HG03442 (cell line): ENCODE measurements around the gene ARHGAP24.
"Not testable (repeated sequence)": the region's sequence is repeated elsewhere in the genome, so short reads cannot be mapped to it uniquely, and the experiment has no call there.

Experiments used
- ATAC-seq: cut with Tn5 transposase; IDR thresholded peaks from one replicate; pipeline ENCODE4 v1.9.1; 2021; ENCODE audit warnings: mild to moderate bottlenecking, moderate library complexity; ENCODE audit not compliant: unreplicated experiment

The ARHGAP24 gene

DNA sequence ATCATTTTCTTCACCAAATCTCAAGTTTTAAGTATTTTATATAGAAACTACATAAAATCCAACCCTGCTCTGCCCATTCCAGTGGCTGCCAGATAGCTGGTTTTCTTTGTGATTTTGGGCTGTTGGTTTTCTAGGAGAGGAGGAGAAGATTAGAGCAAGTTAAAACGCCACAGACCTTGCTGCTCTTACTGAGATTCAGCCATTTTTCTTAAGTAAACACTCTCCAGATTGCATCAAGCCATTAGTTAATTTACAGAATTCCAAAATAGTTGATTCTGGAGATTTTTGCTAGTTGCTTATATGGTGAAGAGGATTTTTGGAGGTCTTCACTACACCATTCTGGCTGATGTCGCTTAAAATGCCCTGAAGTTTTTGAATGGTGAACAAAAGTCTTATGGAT, 518.7 kb downstream of the ARHGAP24 start:
- ATAC-seq: no peak

DNA sequence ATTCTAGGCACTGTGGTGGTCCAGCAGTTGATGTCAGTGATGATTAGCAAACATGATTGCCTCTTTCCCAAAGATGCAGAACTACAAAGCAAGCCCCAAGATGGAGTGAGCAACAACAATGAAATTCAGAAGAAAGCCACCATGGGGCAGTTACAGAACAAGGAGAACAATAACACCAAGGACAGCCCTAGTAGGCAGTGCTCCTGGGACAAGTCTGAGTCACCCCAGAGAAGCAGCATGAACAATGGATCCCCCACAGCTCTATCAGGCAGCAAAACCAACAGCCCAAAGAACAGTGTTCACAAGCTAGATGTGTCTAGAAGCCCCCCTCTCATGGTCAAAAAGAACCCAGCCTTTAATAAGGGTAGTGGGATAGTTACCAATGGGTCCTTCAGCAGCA, 519.6 kb downstream of the ARHGAP24 start:
- no peak for ATAC-seq

- ATAC-seq: peak; percentile 54
These were observed 520.4 kb downstream of the ARHGAP24 start for GRCh38 chr4:85995361-85995760.

DNA sequence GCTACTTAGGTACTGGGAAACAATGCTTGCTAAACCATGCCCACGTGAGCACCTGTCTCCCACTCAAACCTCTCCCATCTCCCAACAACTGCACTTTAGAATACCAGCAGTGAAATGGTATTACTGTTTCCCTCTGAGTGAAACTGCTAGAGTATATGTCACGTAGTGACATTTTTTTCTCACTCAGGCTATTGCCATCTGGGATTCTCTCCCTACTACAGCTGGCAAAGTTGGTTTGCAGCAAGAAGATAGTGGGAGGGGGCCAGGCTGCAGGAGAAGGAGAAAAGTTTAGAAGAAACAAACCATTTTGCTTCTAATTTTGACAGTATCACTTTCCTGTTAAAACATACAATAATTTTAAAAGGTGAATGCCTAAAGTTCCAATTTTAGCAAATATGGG, 526.6 kb downstream of the ARHGAP24 start:
- ATAC-seq: no peak

DNA sequence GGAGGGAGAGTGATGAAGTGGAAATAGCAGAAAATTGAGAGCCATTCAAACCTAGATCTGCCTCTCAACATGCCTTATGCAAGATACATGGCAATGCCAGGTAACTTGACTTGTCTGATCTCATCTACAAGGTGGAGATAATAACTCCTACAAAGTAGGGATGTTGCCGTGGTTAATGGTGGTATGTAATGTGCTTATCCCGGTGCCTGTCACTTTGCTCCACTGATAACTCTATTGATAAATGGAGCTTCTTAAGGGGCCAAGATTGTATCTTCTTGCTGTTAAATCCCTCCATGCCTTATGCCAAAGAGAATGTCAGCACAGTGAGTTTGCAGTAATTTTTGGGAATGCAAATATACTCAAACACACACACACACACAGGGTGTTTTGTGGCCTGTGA, 529.1 kb downstream of the ARHGAP24 start:
- no peak for ATAC-seq

- no peak for ATAC-seq
These were observed 531.1 kb downstream of the ARHGAP24 start for GRCh38 chr4:86006057-86006456.

DNA sequence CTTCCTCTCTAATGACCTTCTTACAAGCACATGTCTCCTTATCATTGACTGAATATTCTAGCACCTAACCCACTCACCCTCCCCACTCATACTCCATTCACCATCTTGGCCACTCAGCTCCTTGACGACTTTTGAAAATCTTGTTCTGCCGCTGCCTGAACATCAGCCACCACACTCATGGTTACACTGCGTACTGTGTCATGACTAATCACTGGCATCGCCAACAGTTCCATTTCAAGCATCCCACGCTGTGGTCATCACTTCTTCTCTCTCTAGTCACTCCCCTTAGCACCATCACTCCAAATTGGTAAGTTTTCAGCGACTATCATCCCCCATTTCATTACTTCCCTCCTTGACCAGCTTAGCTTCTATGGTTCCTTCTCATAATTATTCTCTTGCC, 532.1 kb downstream of the ARHGAP24 start:
- ATAC-seq: no peak

DNA sequence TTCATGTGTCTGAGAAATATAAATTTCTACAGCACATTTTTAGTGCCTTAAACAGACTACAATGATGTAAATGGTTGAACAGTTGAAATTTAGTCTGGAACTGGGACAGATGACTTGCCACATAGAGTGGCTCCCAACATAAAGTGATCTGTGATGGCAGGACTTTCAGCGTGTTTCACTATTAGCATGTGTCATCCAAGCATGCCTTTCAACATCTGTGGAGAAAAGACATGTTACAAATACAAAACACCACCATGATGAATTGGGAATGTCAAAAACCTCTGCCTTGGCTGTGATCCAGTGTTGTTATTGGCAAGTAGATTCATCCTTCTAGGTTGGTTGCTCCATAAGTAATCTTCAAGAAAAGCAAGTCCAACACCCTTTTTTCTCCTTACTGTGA, 536.2 kb downstream of the ARHGAP24 start:
- ATAC-seq: no peak

- ATAC-seq: no peak
These were observed 538.7 kb downstream of the ARHGAP24 start for GRCh38 chr4:86013621-86014020.

DNA sequence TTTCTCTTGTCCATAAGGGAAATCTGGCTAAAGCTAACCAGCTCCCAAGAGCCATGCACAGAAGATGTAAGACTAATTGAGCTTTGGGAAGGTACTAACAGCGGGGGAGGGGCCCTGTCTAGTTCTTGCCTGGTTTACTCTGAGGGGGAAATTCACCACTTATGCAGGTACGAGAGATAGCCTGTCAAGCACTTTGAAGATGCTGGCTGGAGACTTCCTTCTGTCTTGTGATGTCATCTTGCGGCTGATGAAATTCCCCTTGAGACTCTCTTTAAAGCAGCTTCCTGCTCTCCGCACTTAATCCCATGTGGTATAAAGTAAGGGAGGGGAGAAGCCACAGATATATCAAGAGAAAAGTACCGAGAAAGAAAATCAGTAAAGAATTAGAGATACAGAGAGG, 539.6 kb downstream of the ARHGAP24 start:
- peak; percentile 95 for ATAC-seq

DNA sequence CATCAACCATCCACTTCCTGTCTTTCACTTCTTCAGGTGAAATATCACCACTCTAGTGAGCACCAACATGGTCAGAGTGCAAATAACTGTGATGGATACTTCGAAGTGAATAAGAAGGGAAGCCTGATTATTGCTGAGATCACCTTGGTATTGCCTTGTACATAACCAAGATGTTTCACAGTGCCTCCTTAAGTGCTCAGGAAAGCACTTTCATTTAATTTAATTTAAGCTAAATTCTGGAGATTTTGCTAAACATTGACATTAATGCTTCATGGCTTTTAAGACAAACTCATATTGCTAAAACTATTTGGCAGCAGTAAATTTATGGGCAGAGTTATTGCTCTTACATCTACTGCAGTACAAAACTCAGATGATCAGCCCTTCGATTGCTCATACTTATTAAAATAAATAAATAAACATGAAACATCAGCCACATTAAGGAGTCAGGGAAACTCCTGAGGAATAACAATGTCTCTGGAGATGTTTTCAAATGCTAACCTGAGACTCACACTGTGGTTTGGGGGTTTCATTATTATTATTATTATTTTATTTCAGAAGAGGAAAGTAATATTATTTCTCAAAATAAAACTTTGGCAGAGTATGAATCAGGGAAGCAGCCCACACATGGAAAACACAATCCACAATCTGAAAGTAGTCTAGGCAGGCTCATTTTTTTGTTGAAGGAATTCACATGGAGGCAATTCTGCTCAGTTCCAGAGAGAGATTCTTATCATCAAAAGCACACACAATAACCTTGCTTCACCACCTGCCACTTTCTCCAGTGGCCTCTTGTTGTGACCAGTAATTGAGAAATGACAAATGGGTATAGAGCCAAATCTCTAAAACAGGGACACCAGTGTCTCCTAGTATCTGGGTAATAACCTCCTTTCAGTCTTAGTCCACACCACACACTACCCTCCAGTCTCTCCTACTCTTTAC, 540.7 kb downstream of the ARHGAP24 start:
- ATAC-seq: no peak

DNA sequence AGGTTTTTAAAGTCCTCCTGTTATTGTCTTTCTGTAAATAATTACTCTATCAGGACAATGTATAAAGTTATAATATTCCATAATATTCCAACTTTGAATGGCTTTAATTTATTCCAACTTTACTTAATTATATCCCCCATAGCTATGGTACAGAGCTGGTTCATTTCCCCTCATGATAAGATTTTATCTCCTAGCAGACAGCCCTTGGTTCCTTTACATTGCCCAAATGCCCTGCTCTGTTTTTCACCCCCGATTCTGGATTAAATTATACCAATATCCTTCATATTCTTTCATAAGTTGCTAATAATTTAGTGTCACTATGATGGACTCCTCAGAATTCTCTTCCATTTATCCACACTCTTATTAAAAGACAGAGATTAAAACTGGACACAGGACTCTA, 544.4 kb downstream of the ARHGAP24 start:
- no peak for ATAC-seq

GRCh38 chr4:86019906-86020305, 545.0 kb downstream of the ARHGAP24 start:
- no peak for ATAC-seq

- ATAC-seq: not testable (repeated sequence)
These were observed 546.7 kb downstream of the ARHGAP24 start for GRCh38 chr4:86021671-86022070.

DNA sequence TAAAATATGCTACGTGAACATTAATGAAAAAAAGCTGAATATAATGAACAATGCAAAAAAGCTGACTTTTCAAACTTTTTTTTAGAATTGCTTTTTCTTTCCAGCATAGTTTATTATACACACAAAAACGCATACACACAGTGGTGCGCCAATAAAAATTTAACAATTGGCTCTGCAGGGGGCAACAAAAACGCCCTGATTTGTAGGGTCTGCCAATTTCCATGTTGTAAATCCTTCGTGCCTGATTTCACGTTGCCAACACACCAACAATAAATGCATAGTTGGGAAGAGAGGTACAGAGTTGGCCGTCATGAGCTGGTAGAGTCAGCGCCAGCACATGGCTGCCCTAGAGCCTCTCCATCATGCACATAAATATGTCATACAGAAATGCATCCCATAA, 551.8 kb downstream of the ARHGAP24 start:
- no peak for ATAC-seq

DNA sequence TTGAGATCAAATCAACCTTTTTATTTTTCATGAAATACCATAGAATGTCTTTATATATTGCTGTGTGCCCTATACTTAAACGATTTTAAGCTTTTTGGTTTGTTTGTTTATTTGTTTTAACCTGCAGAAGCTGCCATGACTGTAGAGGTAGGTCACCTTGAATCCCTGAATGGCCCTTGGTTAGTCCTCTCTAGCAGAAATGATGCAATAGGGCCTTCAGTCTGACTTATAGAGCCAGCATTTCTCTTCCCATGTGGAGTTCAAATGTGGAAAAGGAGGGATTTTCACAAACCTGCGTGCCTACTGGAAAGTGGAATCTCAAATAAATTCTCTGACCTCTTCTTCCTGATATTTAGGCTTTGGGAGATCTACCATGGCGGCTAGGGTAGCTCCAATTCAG, 557.0 kb downstream of the ARHGAP24 start:
- ATAC-seq: no peak

DNA sequence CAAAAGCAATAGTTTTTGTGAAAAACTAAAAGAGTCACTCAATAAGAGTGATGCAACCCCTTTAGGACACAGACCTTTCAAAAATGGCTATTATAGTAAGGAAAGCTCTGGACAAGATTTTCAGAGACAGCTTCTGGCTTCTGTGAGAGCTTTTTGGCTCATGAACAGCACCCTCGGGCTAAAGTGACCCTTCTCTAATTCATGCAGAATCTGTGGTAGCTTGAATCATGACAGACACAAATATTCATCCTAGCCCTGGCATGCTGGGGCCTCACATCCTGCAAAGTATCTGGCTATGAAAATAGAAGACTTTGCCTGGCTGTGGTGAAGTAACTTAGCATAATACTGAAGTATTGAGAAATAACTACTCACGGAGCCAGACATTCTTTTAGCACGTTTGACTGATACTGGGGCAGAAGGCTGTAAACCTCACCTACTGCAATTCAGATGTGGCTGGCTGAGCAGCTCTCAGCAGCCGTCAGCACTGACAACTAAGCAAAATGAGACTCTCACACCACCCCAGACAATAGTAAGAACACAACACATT, 557.6 kb downstream of the ARHGAP24 start:
- ATAC-seq: no peak

- no peak for ATAC-seq
These were observed 558.2 kb downstream of the ARHGAP24 start for GRCh38 chr4:86033171-86033570.

DNA sequence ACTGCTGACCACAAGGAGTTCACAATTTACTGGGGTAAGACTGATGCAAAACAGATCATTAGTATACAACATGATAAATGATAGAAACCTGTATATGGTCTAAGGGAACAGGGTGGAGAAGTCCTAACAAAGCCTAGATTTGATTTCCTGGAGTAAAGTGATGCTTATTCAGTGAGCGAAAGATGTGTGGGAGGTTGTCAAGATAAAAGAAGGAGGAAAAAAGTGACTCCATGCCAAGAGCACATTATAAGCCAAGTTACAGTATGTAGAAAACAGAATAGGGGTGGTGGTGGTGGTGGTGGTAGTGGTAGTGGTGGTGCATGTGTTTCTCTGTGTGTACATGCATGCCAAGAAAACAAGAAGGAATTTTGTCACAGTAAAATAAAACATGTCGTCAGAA, 559.7 kb downstream of the ARHGAP24 start:
- no peak for ATAC-seq

DNA sequence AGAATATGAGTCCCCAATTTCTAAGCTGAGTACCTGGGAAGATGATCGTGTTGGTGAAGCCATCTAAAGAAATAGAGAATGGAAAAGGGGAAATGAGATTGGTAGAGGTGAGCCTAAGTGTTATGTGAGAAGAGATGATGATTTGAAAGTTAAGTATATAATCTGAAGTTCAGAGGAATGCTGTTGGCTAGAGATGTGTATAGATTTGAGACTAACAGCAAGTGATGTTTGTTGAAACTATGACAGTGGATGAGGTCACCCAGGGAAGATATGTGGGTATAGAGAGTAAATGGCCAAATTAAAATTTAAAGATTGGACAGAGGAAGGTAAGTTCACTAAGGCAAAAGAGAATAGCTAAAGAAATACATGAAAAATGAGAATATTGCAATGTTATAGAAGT, 560.7 kb downstream of the ARHGAP24 start:
- no peak for ATAC-seq

DNA sequence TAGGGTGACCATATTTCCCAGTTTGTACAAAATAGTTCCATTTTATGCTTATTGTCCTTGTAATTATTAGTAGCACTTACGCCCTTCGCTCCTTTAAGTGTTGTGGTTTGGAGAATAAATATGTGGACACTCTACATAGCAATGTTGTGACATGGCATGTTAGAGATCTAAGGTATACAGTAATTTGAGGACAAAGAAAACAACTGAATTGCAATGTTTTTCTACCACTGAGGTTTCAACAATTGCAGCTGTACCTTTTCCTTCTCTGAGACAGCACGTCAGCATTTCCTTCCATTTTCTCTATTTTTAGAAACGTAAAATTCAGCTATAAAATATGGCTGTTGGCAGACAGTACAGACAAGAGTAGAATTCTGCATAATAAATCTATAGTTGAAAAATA, 561.8 kb downstream of the ARHGAP24 start:
- no peak for ATAC-seq

DNA sequence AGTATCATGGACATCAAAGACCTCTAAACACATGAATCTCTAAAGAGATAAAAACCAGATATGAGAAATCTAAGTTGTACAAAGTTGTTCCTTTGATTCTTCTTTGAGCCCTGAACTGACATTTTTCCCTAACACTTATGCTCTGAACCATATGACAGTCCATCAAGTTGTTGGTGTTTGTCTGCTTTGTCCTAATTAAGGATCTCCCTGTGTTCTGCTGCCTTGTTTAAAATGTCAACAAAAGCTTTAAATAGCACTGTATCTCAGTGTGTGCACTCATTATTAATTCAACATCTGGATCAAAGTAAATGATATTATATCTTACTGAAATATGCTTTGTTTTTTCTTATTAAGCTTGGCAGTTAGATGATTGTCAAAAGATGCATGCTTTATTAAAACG, 563.1 kb downstream of the ARHGAP24 start:
- no peak for ATAC-seq
